K562 (cell line): ENCODE measurements around the gene PLEKHA5. TPM values are rescaled to one million over a fixed set of nuclear protein-coding genes. Genes with fewer than 3 reads are reported as not detected.

ENCODE experiments used
- CREB3L1 ChIP-seq: fragments of 450-650 bp; IDR thresholded peaks from 2 replicates; pipeline ENCODE4 v1.6.1; 2014; ENCODE audit warnings: low read depth, mild to moderate bottlenecking, moderate library complexity, borderline replicate concordance
- HDAC1 ChIP-seq, 2 experiments: fragments of 450-650 bp; IDR thresholded peaks; 2 replicates each; pipeline ENCODE4 v1.6.1; 2016 to 2017; ENCODE audit warnings: inconsistent platforms in 1 of 2, mild to moderate bottlenecking in 1 of 2, moderate library complexity in 1 of 2
- MGA ChIP-seq: fragments of 450-650 bp; IDR thresholded peaks from 2 replicates; pipeline ENCODE4 v1.6.1; 2016; ENCODE audit warnings: mild to moderate bottlenecking, moderate library complexity
- SMAD2 ChIP-seq: fragments of 150-350 bp; IDR thresholded peaks from 2 replicates; pipeline ENCODE4 v1.6.1; 2014; ENCODE audit warnings: low read depth, mild to moderate bottlenecking, low read length
- ZNF347 ChIP-seq: fragments of 450-650 bp; formaldehyde crosslinking; IDR thresholded peaks from 2 replicates; pipeline ENCODE4 v1.4.0; 2020; ENCODE audit warnings: low read depth, mild to moderate bottlenecking, moderate library complexity
- ZNF551 ChIP-seq: fragments of 250-450 bp; sonication (Bioruptor Pico); IDR thresholded peaks from 2 replicates; pipeline ENCODE4 v1.5.0; 2021; ENCODE audit warnings: mild to moderate bottlenecking, moderate library complexity
- polyA plus RNA-seq, 8 experiments: library from polyadenylated mRNA; depleted of rRNA in 4 of 8; stranded (reverse) in 5 of 8; unstranded in 3 of 8; fragments of >200 nt; fragmentation: Nextera tagmentation in 2 of 8; fragmentation: Illumina TruSeq in 1 of 8; extraction: Ambion mirVana in 2 of 8; extraction: Trizol in 1 of 8; gene quantifications; 2 replicates each; pipeline versions ENCODE4 v1.2.1 to v1.2.3, GENCODE V29; 2011 to 2014; ENCODE audit warnings: inconsistent platforms in 1 of 8, missing spikeins in 1 of 8
- total RNA-seq, 7 experiments: library from RNA; depleted of rRNA in 6 of 7; stranded (reverse); fragments of >200 nt in 6 of 7; fragmentation: Illumina TruSeq in 2 of 7; extraction: Trizol in 2 of 7; gene quantifications; 2 replicates each; pipeline versions ENCODE4 v1.2.1 to v1.2.3, GENCODE V29; 2011 to 2021; ENCODE audit warnings: low replicate concordance in 1 of 7

PLEKHA5 gene
- total and polyA plus RNA-seq, 9 of the 15 experiments (the other 6 are each of a cell fraction or from before 2014, with no cell fraction given): 7.2 to 26.2 (median 17.4) TPM

- TF ChIP-seq MGA (no peak), SMAD2 (no peak), CREB3L1 (no peak), HDAC1 (IDR thresholded peaks at IDR 0.05) (no peak), ZNF347 (CRISPR knock-in tag) (no peak), ZNF551 (no peak)
Measured at GRCh38 chr12:19277711-19278110, 148.2 kb downstream of the PLEKHA5 start (continued).
